CD14-positive monocyte (primary cell): ENCODE data around the gene ZNF662. TPM values are rescaled to one million over a fixed set of nuclear protein-coding genes. Genes with fewer than 3 reads are reported as not detected.

Experiments
- DNase-seq, 3 donors: peaks; one replicate each; pipeline ENCODE4 v3.0.0-alpha.2; 2011 to 2022
- H2AFZ ChIP-seq: 2 replicates; pipeline ENCODE4 v1.6.0; 2012; ENCODE audit warnings: mild to moderate bottlenecking, low read depth, low read length, inconsistent platforms; ENCODE audit not compliant: insufficient read depth, poor library complexity, severe bottlenecking
- H3K27ac ChIP-seq, 2 donors: 1 replicate in 1 of 2; 2 replicates in 1 of 2; pipeline ENCODE4 v1.5.1; 2012 to 2013; ENCODE audit warnings: low read length in 2 of 2, control low read depth in 1 of 2, inconsistent platforms in 1 of 2, low read depth in 1 of 2, mild to moderate bottlenecking in 1 of 2
- H3K27me3 ChIP-seq, 2 donors: one replicate each; pipeline versions ENCODE4 v1.6.0 to v1.6.1; 2011 to 2013; ENCODE audit warnings: low read length in 2 of 2; ENCODE audit not compliant: control insufficient read depth in 2 of 2, insufficient read depth in 2 of 2
- H3K36me3 ChIP-seq, 2 donors: replicated peaks in 1 of 2; 1 replicate in 1 of 2; 2 replicates in 1 of 2; pipeline versions ENCODE4 v1.5.1 to v1.6.1; 2012 to 2013; ENCODE audit warnings: low read length in 2 of 2, control low read depth in 1 of 2, inconsistent platforms in 1 of 2, mild to moderate bottlenecking in 1 of 2; ENCODE audit not compliant: insufficient read depth in 2 of 2, control insufficient read depth in 1 of 2
- H3K4me1 ChIP-seq, 2 donors: 1 replicate in 1 of 2; 2 replicates in 1 of 2; pipeline versions ENCODE4 v1.5.1 to v1.6.1; 2012 to 2013; ENCODE audit warnings: low read length in 2 of 2, control low read depth in 1 of 2, inconsistent platforms in 1 of 2, mild to moderate bottlenecking in 1 of 2, moderate library complexity in 1 of 2; ENCODE audit not compliant: insufficient read depth in 2 of 2, control insufficient read depth in 1 of 2
- H3K4me2 ChIP-seq: replicated peaks from 2 replicates; pipeline ENCODE3; 2012; ENCODE audit warnings: low read length, moderate library complexity, mild to moderate bottlenecking; ENCODE audit not compliant: poor library complexity, severe bottlenecking; ENCODE audit errors: extremely low read depth
- H3K4me3 ChIP-seq, 3 experiments: fragments of 200-600 bp in 1 of 3; sonication (generic) in 1 of 3; replicated peaks in 1 of 3; 1 replicate in 2 of 3; 2 replicates in 1 of 3; pipeline ENCODE4 v1.5.1; 2011 to 2013; ENCODE audit warnings: low read length in 3 of 3, mild to moderate bottlenecking in 3 of 3, control low read depth in 2 of 3, low read depth in 2 of 3, inconsistent platforms in 1 of 3, moderate library complexity in 1 of 3
- H3K79me2 ChIP-seq: 2 replicates; pipeline ENCODE4 v1.6.0; 2012; ENCODE audit warnings: mild to moderate bottlenecking, control low read depth, inconsistent platforms, low read length, moderate library complexity; ENCODE audit not compliant: insufficient read depth
- H3K9ac ChIP-seq: 2 replicates; pipeline ENCODE4 v1.6.0; 2017; ENCODE audit warnings: low read length, mild to moderate bottlenecking; ENCODE audit not compliant: insufficient read depth, poor library complexity, severe bottlenecking
- H3K9me3 ChIP-seq, 2 donors: replicated peaks in 1 of 2; 1 replicate in 1 of 2; 2 replicates in 1 of 2; pipeline versions ENCODE4 v1.5.1 to v1.6.1; 2012 to 2013; ENCODE audit warnings: low read length in 2 of 2, control low read depth in 1 of 2; ENCODE audit not compliant: control insufficient read depth in 1 of 2, insufficient read depth in 1 of 2
- H4K20me1 ChIP-seq: 2 replicates; pipeline ENCODE4 v1.6.0; 2012; ENCODE audit warnings: mild to moderate bottlenecking, low read length, control low read depth, moderate library complexity; ENCODE audit not compliant: insufficient read depth
- H3K27ac Mint-ChIP-seq, 7 donors: one replicate each; pipeline ENCODE4 v1.8.0; 2020; ENCODE audit warnings: mild to moderate bottlenecking in 7 of 7, mixed read lengths in 7 of 7, moderate library complexity in 6 of 7, inconsistent platforms in 2 of 7
- H3K27me3 Mint-ChIP-seq, 3 donors: one replicate each; pipeline ENCODE4 v1.8.0; 2021 to 2022; ENCODE audit warnings: low read depth in 3 of 3, mild to moderate bottlenecking in 3 of 3, mixed read lengths in 3 of 3, moderate library complexity in 3 of 3, inconsistent platforms in 1 of 3
- H3K36me3 Mint-ChIP-seq, 2 donors: one replicate each; pipeline ENCODE4 v1.8.0; 2020; ENCODE audit warnings: mixed read lengths in 2 of 2, inconsistent platforms in 1 of 2, mild to moderate bottlenecking in 1 of 2
- H3K4me1 Mint-ChIP-seq: one replicate; pipeline ENCODE4 v1.8.0; 2020; ENCODE audit warnings: mild to moderate bottlenecking, mixed read lengths
- H3K4me3 Mint-ChIP-seq, 2 donors: one replicate each; pipeline ENCODE4 v1.8.0; 2020; ENCODE audit warnings: mild to moderate bottlenecking in 2 of 2, mixed read lengths in 2 of 2, moderate library complexity in 1 of 2
- H3K9me3 Mint-ChIP-seq, 7 donors: one replicate each; pipeline ENCODE4 v1.8.0; 2020 to 2022; ENCODE audit warnings: mixed read lengths in 7 of 7, mild to moderate bottlenecking in 6 of 7, moderate library complexity in 6 of 7, inconsistent platforms in 2 of 7
- CTCF ChIP-seq: fragments of 200-600 bp; IDR thresholded peaks from one replicate; pipeline ENCODE4 v1.8.0; 2022; ENCODE audit warnings: antibody characterized with exemption, mild to moderate bottlenecking
- WGBS: methylation state at CpG from one replicate; pipeline ENCODE4 v1.1.5; 2013; ENCODE audit warnings: missing lambda C conversion rate; ENCODE audit not compliant: insufficient coverage; 5-methylcytosine and 5-hydroxymethylcytosine counted together
- intact Hi-C, 2 donors: fragments of 100-400 bp; cut with micrococcal nuclease; formaldehyde crosslinking; loops; one replicate each; pipeline versions ENCODE4 v1.15.0 to v1.15.1; 2023
- polyA plus RNA-seq, 3 donors: library from polyadenylated mRNA; depleted of rRNA in 1 of 3; unstranded in 2 of 3; stranded (reverse) in 1 of 3; fragments of 300-500 nt in 2 of 3; fragments of >200 nt in 1 of 3; fragmentation: Illumina TruSeq in 2 of 3; gene quantifications; 1 replicate in 2 of 3; 2 replicates in 1 of 3; pipeline ENCODE4 v1.2.3, GENCODE V29; 2012 to 2021

Gene ZNF662
- polyA plus RNA-seq, 3 donors = 0.09 TPM; not detected in 2

DNA sequence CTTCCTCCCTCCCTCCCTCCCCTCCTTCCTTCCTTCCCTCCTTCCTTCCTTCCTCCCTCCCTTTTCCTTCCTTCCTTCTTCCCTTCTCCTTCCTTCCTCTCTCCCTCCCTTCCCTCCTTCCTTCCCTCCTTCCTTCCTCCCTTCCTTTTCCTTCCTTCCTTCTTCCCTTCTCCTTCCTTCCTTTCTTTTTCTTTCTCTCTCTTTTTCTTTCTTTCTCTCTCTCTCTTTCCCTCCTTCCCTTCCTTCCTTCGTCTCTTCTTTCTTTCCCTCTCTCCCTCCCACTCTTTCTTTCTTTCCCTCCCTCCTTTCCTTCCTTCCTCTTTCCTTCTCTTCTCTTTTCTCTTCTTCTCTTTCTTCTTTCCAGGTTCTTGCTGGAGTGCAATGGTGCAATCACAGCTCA lies 1.9 kb upstream of the ZNF662 start:
- Histone ChIP-seq H3K79me2 (no peaks in the 10 kb centered on the region), H2AFZ (no peak overlapping the region), H3K4me1 (peaks cover 12% of the 10 kb centered on the region in 2 donors), H3K9ac (no peak overlapping the region), H4K20me1 (no peaks in the 10 kb centered on the region), H3K4me2 (no peak overlapping the region), H3K27me3 (peaks cover 14 to 26% of the 10 kb centered on the region in 2 donors), H3K9me3 (peaks cover 0 to 3% of the 10 kb centered on the region in 2 donors), H3K27ac (no peak overlapping the region), H3K36me3 (no peaks in the 10 kb centered on the region), H3K4me3 (no peak overlapping the region)
- no peak for TF ChIP-seq CTCF
- Mint-ChIP-seq H3K27me3 (peaks cover 32 to 38% (median 33%) of the 10 kb centered on the region in 3 donors), H3K4me1 (peaks cover 16% of the 10 kb centered on the region), H3K27ac (peak overlapping the region in 1 of 7 donors; percentile 33), H3K4me3 (no peak overlapping the region), H3K9me3 (peaks cover 4 to 39% (median 15%) of the 10 kb centered on the region in 7 donors), H3K36me3 (peaks cover 5 to 11% of the 10 kb centered on the region in 2 donors)
- intact Hi-C loops = no loop called here
- DNase-seq = no peak
- 69% methylated on average over 1 of the region's 1 CpG for WGBS

DNA sequence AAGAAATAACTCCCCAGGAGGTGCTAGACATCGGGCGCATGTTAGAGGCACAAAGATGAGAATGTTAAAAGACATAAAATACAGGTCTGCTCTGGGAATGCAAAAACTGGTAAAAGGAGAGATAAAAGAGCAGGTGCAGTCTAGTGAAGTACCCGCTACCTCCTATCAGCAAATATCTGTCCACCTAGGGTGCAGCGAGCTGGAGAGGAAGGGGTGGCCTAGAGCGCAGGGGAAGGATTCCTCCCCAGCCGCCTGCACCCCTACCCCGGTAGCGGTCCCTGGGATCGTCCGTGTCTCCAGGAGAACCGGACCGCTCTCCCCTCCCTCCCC lies 237 bp upstream of the ZNF662 start:
- H4K20me1 ChIP-seq = no peaks in the 10 kb centered on the region
- no peak overlapping the region for H3K27ac ChIP-seq
- peak overlapping the region; percentile 56 for H3K9ac ChIP-seq
- no peak for DNase-seq
- intact Hi-C loops = no loop called here
- H3K9me3 ChIP-seq = peaks cover 0 to 13% of the 10 kb centered on the region in 2 donors
- peak overlapping the region; percentile 72 to 85 for H3K4me3 Mint-ChIP-seq
- peak overlapping the region in 2 of 3 experiments; percentile 44 to 71 for H3K4me3 ChIP-seq
- H3K27ac Mint-ChIP-seq = peak overlapping the region in 1 of 7 donors; percentile 22
- H3K4me2 ChIP-seq = peak overlapping the region; percentile 78
- H3K36me3 ChIP-seq = no peaks in the 10 kb centered on the region
- peaks cover 14 to 26% of the 10 kb centered on the region in 2 donors for H3K27me3 ChIP-seq
- no peaks in the 10 kb centered on the region for H3K79me2 ChIP-seq
- peaks cover 12 to 38% (median 21%) of the 10 kb centered on the region in 7 donors for H3K9me3 Mint-ChIP-seq
- 0% methylated on average over 6 of the region's 12 CpGs for WGBS
- H2AFZ ChIP-seq = peak overlapping the region; percentile 84
- H3K4me1 ChIP-seq = peaks cover 12% of the 10 kb centered on the region in 2 donors
- H3K36me3 Mint-ChIP-seq = peaks cover 9 to 11% of the 10 kb centered on the region in 2 donors
- H3K4me1 Mint-ChIP-seq = peaks cover 16% of the 10 kb centered on the region
- peaks cover 32 to 34% (median 32%) of the 10 kb centered on the region in 3 donors for H3K27me3 Mint-ChIP-seq
- TF ChIP-seq CTCF = no peak
